H1 (cell line): ENCODE results near the gene SPAG8. TPM values are rescaled to one million over a fixed set of nuclear protein-coding genes. Genes with fewer than 3 reads are reported as not detected.

Source experiments
- CTCF ChIA-PET: fragments of 300-600 bp; sonication (Branson Sonifier 250); formaldehyde crosslinking; loops from one replicate; lab custom pipeline; 2021; ENCODE audit not compliant: partially characterized antibody; lab: Charles Lee
- POLR2A ChIA-PET: fragments of 300-600 bp; sonication (Branson Sonifier 250); formaldehyde crosslinking; loops from one replicate; lab custom pipeline; 2021; ENCODE audit warnings: inconsistent platforms; ENCODE audit not compliant: partially characterized antibody; lab: Charles Lee
- DNase-seq, 2 experiments: peaks; one replicate each; pipeline versions ENCODE4 v3.0.0 to v3.0.0-alpha.2; 2010 to 2022; ENCODE audit warnings: low spot score in 2 of 2, low read depth in 1 of 2, mixed read lengths in 1 of 2
- FAIRE-seq: peaks from 2 replicates; lab custom pipeline; 2011; peaks lifted over from hg19 to GRCh38; lab: Jason Lieb, UNC
- H2AFZ ChIP-seq: 2 replicates; pipeline ENCODE4 v1.8.1; 2012; ENCODE audit warnings: low read length, inconsistent platforms
- H2AK5ac ChIP-seq: 2 replicates; pipeline ENCODE4 v1.6.1; 2013; ENCODE audit warnings: low read depth, low read length
- H2BK120ac ChIP-seq: replicated peaks from 2 replicates; pipeline ENCODE3; 2013; ENCODE audit warnings: low read depth, low read length, inconsistent platforms
- H2BK12ac ChIP-seq: 2 replicates; pipeline ENCODE4 v1.6.1; 2013; ENCODE audit warnings: low read depth, low read length
- H2BK15ac ChIP-seq: 2 replicates; pipeline ENCODE4 v1.6.1; 2013; ENCODE audit warnings: low read length
- H2BK20ac ChIP-seq: 2 replicates; pipeline ENCODE4 v1.6.1; 2013; ENCODE audit warnings: low read length
- H2BK5ac ChIP-seq: 2 replicates; pipeline ENCODE4 v1.6.1; 2013; ENCODE audit warnings: low read depth, low read length
- H3K14ac ChIP-seq: 2 replicates; pipeline ENCODE4 v1.6.1; 2013; ENCODE audit warnings: inconsistent platforms; ENCODE audit not compliant: insufficient read length
- H3K18ac ChIP-seq: 2 replicates; pipeline ENCODE4 v1.6.1; 2013; ENCODE audit warnings: low read length; ENCODE audit errors: extremely low read depth
- H3K23ac ChIP-seq: 2 replicates; pipeline ENCODE4 v1.6.1; 2013; ENCODE audit warnings: inconsistent platforms; ENCODE audit not compliant: insufficient read length
- H3K23me2 ChIP-seq: 2 replicates; pipeline ENCODE4 v1.6.1; 2013; ENCODE audit warnings: low read depth, low read length
- H3K27ac ChIP-seq: 2 replicates; pipeline ENCODE4 v1.6.1; 2011; ENCODE audit warnings: low read depth, low read length, inconsistent platforms
- H3K27me3 ChIP-seq, 4 experiments: replicated peaks in 1 of 4; 1 replicate in 1 of 4; 2 replicates in 3 of 4; pipeline versions ENCODE4 v1.6.1 to v1.8.1; 2011 to 2013; ENCODE audit warnings: low read length in 3 of 4, mild to moderate bottlenecking in 3 of 4, inconsistent platforms in 2 of 4, mixed read lengths in 2 of 4, moderate library complexity in 1 of 4; ENCODE audit not compliant: control insufficient read depth in 3 of 4, insufficient read depth in 3 of 4; ENCODE audit errors: extremely low read depth in 1 of 4
- H3K36me3 ChIP-seq, 4 experiments: 2 replicates each; pipeline versions ENCODE4 v1.6.1 to v1.8.1; 2011 to 2013; ENCODE audit warnings: mild to moderate bottlenecking in 4 of 4, low read length in 3 of 4, moderate library complexity in 2 of 4, control low read depth in 1 of 4, inconsistent platforms in 1 of 4; ENCODE audit not compliant: insufficient read depth in 4 of 4, control insufficient read depth in 2 of 4
- H3K4ac ChIP-seq: replicated peaks from 2 replicates; pipeline ENCODE3; 2013; ENCODE audit warnings: low read length, low read depth, mixed read lengths, inconsistent platforms; ENCODE audit not compliant: insufficient read length
- H3K4me1 ChIP-seq, 4 experiments: replicated peaks in 1 of 4; 1 replicate in 1 of 4; 2 replicates in 3 of 4; pipeline versions ENCODE4 v1.6.1 to v1.8.1; 2011 to 2013; ENCODE audit warnings: low read length in 3 of 4, inconsistent platforms in 2 of 4, mixed read lengths in 1 of 4; ENCODE audit not compliant: insufficient read depth in 4 of 4, control insufficient read depth in 3 of 4
- H3K4me2 ChIP-seq, 2 experiments: 2 replicates each; pipeline versions ENCODE4 v1.6.1 to v1.8.1; 2011 to 2013; ENCODE audit warnings: low read depth in 2 of 2, low read length in 2 of 2, control low read depth in 1 of 2, inconsistent platforms in 1 of 2, mild to moderate bottlenecking in 1 of 2; ENCODE audit not compliant: insufficient read depth in 1 of 2
- H3K4me3 ChIP-seq, 4 experiments: fragments of 200-600, 300-600 bp in 1 of 4; sonication (generic), shearing (Covaris generic), sonication (Bioruptor Twin) in 1 of 4; 2 replicates each; pipeline versions ENCODE4 v1.5.1 to v1.8.1; 2011 to 2016; ENCODE audit warnings: low read length in 4 of 4, low read depth in 3 of 4, control low read depth in 2 of 4, inconsistent platforms in 2 of 4, mild to moderate bottlenecking in 2 of 4, mixed read lengths in 1 of 4, moderate library complexity in 1 of 4; ENCODE audit not compliant: insufficient read depth in 2 of 4; ENCODE audit errors: extremely low read depth in 1 of 4
- H3K56ac ChIP-seq: replicated peaks from 2 replicates; pipeline ENCODE3; 2013; ENCODE audit warnings: low read depth, mild to moderate bottlenecking, mixed read lengths, low read length, inconsistent platforms; ENCODE audit not compliant: insufficient read length
- H3K79me1 ChIP-seq: 2 replicates; pipeline ENCODE4 v1.6.1; 2013; ENCODE audit warnings: low read depth, low read length, control low read depth
- H3K79me2 ChIP-seq, 2 experiments: 2 replicates each; pipeline versions ENCODE4 v1.6.1 to v1.8.1; 2012 to 2013; ENCODE audit warnings: low read length in 2 of 2, mild to moderate bottlenecking in 2 of 2, inconsistent platforms in 1 of 2; ENCODE audit not compliant: insufficient read depth in 2 of 2, control insufficient read depth in 1 of 2
- H3K9ac ChIP-seq, 4 experiments: replicated peaks in 1 of 4; 1 replicate in 1 of 4; 2 replicates in 3 of 4; pipeline versions ENCODE4 v1.6.1 to v1.8.1; 2011 to 2013; ENCODE audit warnings: low read depth in 3 of 4, low read length in 3 of 4, control low read depth in 2 of 4, mild to moderate bottlenecking in 2 of 4, moderate library complexity in 2 of 4, inconsistent platforms in 1 of 4; ENCODE audit errors: extremely low read depth in 1 of 4
- H3K9me3 ChIP-seq, 2 experiments: 2 replicates each; pipeline versions ENCODE4 v1.6.1 to v1.8.1; 2012 to 2013; ENCODE audit warnings: mild to moderate bottlenecking in 2 of 2, moderate library complexity in 2 of 2, control low read depth in 1 of 2, inconsistent platforms in 1 of 2, low read depth in 1 of 2, low read length in 1 of 2, mixed read lengths in 1 of 2; ENCODE audit not compliant: insufficient read depth in 2 of 2
- H4K20me1 ChIP-seq, 2 experiments: replicated peaks in 1 of 2; 2 replicates each; pipeline versions ENCODE3 to v1.8.1; 2011 to 2013; ENCODE audit warnings: inconsistent platforms in 2 of 2, low read length in 2 of 2, mild to moderate bottlenecking in 1 of 2; ENCODE audit not compliant: insufficient read depth in 2 of 2, control insufficient read depth in 1 of 2
- H4K5ac ChIP-seq: 2 replicates; pipeline ENCODE4 v1.6.1; 2013; ENCODE audit warnings: low read length, low read depth, mixed read lengths, inconsistent platforms; ENCODE audit not compliant: insufficient read length
- H4K8ac ChIP-seq: 2 replicates; pipeline ENCODE4 v1.8.0; 2013; ENCODE audit warnings: mild to moderate bottlenecking, moderate library complexity, low read length, inconsistent platforms; ENCODE audit not compliant: insufficient read depth; ENCODE audit errors: extremely low read depth
- H4K91ac ChIP-seq: replicated peaks from 2 replicates; pipeline ENCODE3; 2013; ENCODE audit warnings: low read length, mixed read lengths, inconsistent platforms; ENCODE audit not compliant: insufficient read length
- ATF3 ChIP-seq: IDR thresholded peaks from 2 replicates; pipeline ENCODE4 v1.6.1; 2011; ENCODE audit warnings: low read depth, mild to moderate bottlenecking, low read length; ENCODE audit not compliant: insufficient read depth
- CTCF ChIP-seq, 3 experiments: IDR thresholded peaks; 1 replicate in 2 of 3; 2 replicates in 1 of 3; pipeline versions ENCODE4 v1.5.1 to v1.6.1; 2011; ENCODE audit warnings: low read length in 3 of 3, mild to moderate bottlenecking in 3 of 3, inconsistent platforms in 2 of 3, low read depth in 1 of 3, moderate library complexity in 1 of 3; ENCODE audit not compliant: insufficient read depth in 1 of 3; ENCODE audit errors: control extremely low read depth in 1 of 3
- JUND ChIP-seq: IDR thresholded peaks from 2 replicates; pipeline ENCODE4 v1.6.1; 2011; ENCODE audit warnings: mild to moderate bottlenecking, improper control_type of control experiment, low read length
- NANOG ChIP-seq: IDR thresholded peaks from 2 replicates; pipeline ENCODE4 v1.6.1; 2011; ENCODE audit warnings: low read length, low read depth, mild to moderate bottlenecking, inconsistent platforms; ENCODE audit not compliant: insufficient read depth, poor library complexity, severe bottlenecking
- RAD21 ChIP-seq, 2 experiments: IDR thresholded peaks in 1 of 2; conservative IDR thresholded peaks in 1 of 2; 2 replicates each; pipeline ENCODE4 v1.6.1; 2011; ENCODE audit warnings: low read depth in 2 of 2, low read length in 2 of 2, improper control_type of control experiment in 1 of 2, inconsistent platforms in 1 of 2, mild to moderate bottlenecking in 1 of 2, moderate library complexity in 1 of 2
- SIN3A ChIP-seq, 2 experiments: IDR thresholded peaks in 1 of 2; conservative IDR thresholded peaks in 1 of 2; 2 replicates each; pipeline ENCODE4 v1.6.1; 2011 to 2012; ENCODE audit warnings: low read length in 2 of 2, improper control_type of control experiment in 1 of 2, low read depth in 1 of 2, mild to moderate bottlenecking in 1 of 2
- SRF ChIP-seq: IDR thresholded peaks from 2 replicates; pipeline ENCODE4 v1.6.1; 2011; ENCODE audit warnings: mild to moderate bottlenecking, low read depth, low read length, moderate library complexity
- WGBS, 2 experiments: shearing (Covaris generic) in 1 of 2; methylation state at CpG; one replicate each; pipeline versions ENCODE4 v1.1.6 to v1.1.7; 2013 to 2015; ENCODE audit warnings: low lambda C conversion rate in 2 of 2, mixed read lengths in 2 of 2, inconsistent platforms in 1 of 2, low coverage in 1 of 2, missing lambda C conversion rate in 1 of 2; ENCODE audit not compliant: insufficient replicate concordance in 2 of 2, insufficient coverage in 1 of 2, insufficient read length in 1 of 2; ENCODE audit errors: extremely low coverage in 1 of 2, missing lambda C conversion rate in 1 of 2; 5-methylcytosine and 5-hydroxymethylcytosine counted together
- polyA plus RNA-seq, 7 experiments: library from polyadenylated mRNA; depleted of rRNA in 3 of 7; stranded (reverse) in 5 of 7; unstranded in 2 of 7; fragments of >200 nt in 5 of 7; fragments of 200-250 nt in 2 of 7; gene quantifications; 1 replicate in 5 of 7; 2 replicates in 1 of 7; 4 replicates in 1 of 7; pipeline versions ENCODE4 v1.2.1 to v1.2.3, GENCODE V29; 2011 to 2013; ENCODE audit warnings: missing spikeins in 2 of 7, mixed read lengths in 2 of 7
- total RNA-seq: library from RNA; stranded (reverse); fragmentation: NEBNext Ultra II Directional; extraction: Animal tissue kit (Norgen Biotek cat#: 25700); gene quantifications from 2 replicates; pipeline ENCODE4 v1.2.1, GENCODE V29; 2021

SPAG8 gene
- total and polyA plus RNA-seq, 2 of the 8 experiments (the other 6 are each of a cell fraction or from before 2014, with no cell fraction given) = 0.37 to 0.44 TPM

GRCh38 chr9:35859310-35859989 is 47.4 kb upstream of the SPAG8 start:
- no peak overlapping the region for H2BK5ac ChIP-seq
- 82% methylated on average over 16 of the region's 16 CpGs; no CpG with 5 or more reads in 1 of the 2 experiments for WGBS, 2 experiments
- TF ChIP-seq JUND (no peak), SIN3A (conservative IDR thresholded peaks at IDR 0.05 in 1 of 2, IDR thresholded peaks at IDR 0.05 in 1 of 2; ENCODE audit: low read depth in 1 of 2, low read length in 2 of 2) (no peak), ATF3 (no peak), RAD21 (IDR thresholded peaks at IDR 0.05 in 1 of 2, conservative IDR thresholded peaks at IDR 0.05 in 1 of 2; ENCODE audit: low read depth in 2 of 2, low read length in 2 of 2) (peak; percentile 7 to 13; a peak in 1 of 4 replicates), NANOG (no peak), SRF (no peak), CTCF (IDR thresholded peaks at IDR 0.05; ENCODE audit: control extremely low read depth in 1 of 3, insufficient read depth in 1 of 3, low read depth in 1 of 3, low read length in 3 of 3) (peak in 2 of 3 experiments; percentile 4; a peak in 2 of 4 replicates)

More at GRCh38 chr9:35859310-35859989, 47.4 kb upstream of the SPAG8 start:
- Histone ChIP-seq H3K14ac (no peak overlapping the region), H3K79me2 (no peaks in the 10 kb centered on the region), H2BK15ac (no peak overlapping the region), H3K27me3 (no peaks in the 10 kb centered on the region; a peak in 1 of 7 replicates), H2BK120ac (no peak overlapping the region), H3K4me2 (no peak overlapping the region), H4K91ac (no peak overlapping the region), H3K4me3 (no peak overlapping the region), H4K5ac (no peak overlapping the region), H3K79me1 (no peaks in the 10 kb centered on the region), H3K23me2 (no peaks in the 10 kb centered on the region; the same call in 1 of the 2 replicates), H3K56ac (no peak overlapping the region), H3K9ac (no peak overlapping the region), H3K36me3 (peaks cover 0 to 2% (median 0%) of the 10 kb centered on the region in 4 experiments; a peak in 1 of 8 replicates), H3K27ac (no peak overlapping the region), H2AK5ac (no peak overlapping the region), H3K4ac (no peak overlapping the region), H2BK20ac (no peak overlapping the region), H4K20me1 (peaks cover 0 to 2% of the 10 kb centered on the region in 2 experiments), H3K23ac (no peak overlapping the region), H4K8ac (no peak overlapping the region), H3K18ac (no peak overlapping the region), H2BK12ac (no peak overlapping the region), H3K4me1 (no peaks in the 10 kb centered on the region), H2AFZ (no peak overlapping the region), H3K9me3 (no peaks in the 10 kb centered on the region)
- ChIA-PET POLR2A (interaction anchor here (1.2 to 7.4 kb wide), 3 partner anchors 9 to 13 kb away, joined by 3 to 43 read pairs (median 14); no protein-coding TSS in a partner anchor), CTCF (interaction anchor here (0.6 to 5.9 kb wide), 9 partner anchors 12 to 84 kb away, joined by 3 to 31 read pairs (median 4); no protein-coding TSS in a partner anchor)
- DNase-seq (peak in 1 of 2 experiments; percentile 43), FAIRE-seq (no peak)
